GM18868 (cell line): ENCODE data around the gene CCDC30.
"Not testable (repeated sequence)": the region's sequence is repeated elsewhere in the genome, so short reads cannot be mapped to it uniquely, and the experiment has no call there.

ENCODE experiments used
- ATAC-seq: cut with Tn5 transposase; IDR thresholded peaks from one replicate; pipeline ENCODE4 v1.9.1; 2021; ENCODE audit warnings: mild to moderate bottlenecking, moderate library complexity; ENCODE audit not compliant: unreplicated experiment

CCDC30 gene

DNA sequence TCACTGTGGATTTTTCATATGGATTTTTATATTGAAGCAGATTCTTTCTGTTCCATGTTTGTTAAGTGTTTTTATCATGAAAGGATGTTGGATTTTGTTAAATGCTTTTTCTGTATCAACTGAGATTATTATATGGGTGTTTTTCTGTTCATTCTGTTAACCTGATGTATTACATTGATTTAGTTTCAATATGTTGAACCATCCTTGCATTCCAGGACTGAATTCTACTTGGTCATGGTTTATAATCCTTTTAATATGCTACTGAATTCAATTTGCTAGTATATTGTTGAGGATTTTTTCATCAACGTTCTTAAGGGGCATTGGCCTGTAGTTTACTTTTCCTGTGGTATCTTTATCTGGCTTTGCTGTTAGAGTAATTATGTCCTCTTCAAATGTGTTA lies 55.8 kb downstream of the CCDC30 start:
- no peak for ATAC-seq

DNA sequence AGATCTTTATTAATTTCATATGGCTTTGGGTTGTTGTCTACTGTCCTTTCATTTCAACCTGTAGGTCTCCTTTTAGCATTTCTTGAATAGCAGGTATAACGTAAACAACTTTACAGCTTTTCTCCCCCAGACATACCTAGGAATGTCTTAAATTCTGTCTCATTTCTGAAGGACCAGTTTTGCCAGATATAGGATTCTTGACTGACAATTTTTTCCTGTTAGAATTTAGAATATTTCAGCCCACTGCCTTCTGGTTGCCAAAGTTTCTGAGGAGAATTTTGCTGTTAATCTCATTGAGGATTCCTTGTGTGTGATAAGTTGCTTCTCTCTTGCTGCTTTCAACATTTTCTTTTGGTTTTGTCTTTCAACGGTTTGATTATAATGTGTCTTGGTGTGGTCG lies 60.1 kb downstream of the CCDC30 start:
- no peak for ATAC-seq

GRCh38 chr1:42524330-42524729 lies 61.2 kb downstream of the CCDC30 start:
- no peak for ATAC-seq

GRCh38 chr1:42529724-42530181 lies 66.7 kb downstream of the CCDC30 start:
- no peak for ATAC-seq

GRCh38 chr1:42531043-42531442 lies 68.0 kb downstream of the CCDC30 start:
- no peak for ATAC-seq

- no peak for ATAC-seq
These were observed 70.2 kb downstream of the CCDC30 start for GRCh38 chr1:42533101-42533863.

GRCh38 chr1:42541104-42541503 lies 78.0 kb downstream of the CCDC30 start:
- ATAC-seq = no peak

- ATAC-seq = no peak
These were observed 88.1 kb downstream of the CCDC30 start for GRCh38 chr1:42551180-42551579.

GRCh38 chr1:42551590-42551989 lies 88.5 kb downstream of the CCDC30 start:
- ATAC-seq = no peak

DNA sequence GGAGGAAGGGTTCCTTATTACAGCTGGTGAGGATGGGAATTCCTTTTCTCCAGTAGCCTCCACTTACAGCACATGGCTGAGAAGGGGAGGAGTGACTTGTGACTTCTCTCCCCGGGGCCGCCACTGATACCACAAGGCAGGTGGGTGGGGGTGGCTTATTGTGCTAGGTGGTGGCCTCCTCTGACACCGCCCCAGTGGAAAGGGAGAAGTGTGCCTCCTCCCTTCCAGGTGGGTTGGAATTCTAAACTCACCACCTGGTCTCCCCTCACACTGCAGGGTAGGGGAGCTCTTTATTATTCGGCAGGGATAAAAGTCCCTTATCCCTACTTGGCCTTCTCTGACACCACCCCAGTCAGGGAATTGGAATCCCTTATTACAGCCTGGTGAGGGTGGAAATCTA lies 89.5 kb downstream of the CCDC30 start:
- no peak for ATAC-seq

DNA sequence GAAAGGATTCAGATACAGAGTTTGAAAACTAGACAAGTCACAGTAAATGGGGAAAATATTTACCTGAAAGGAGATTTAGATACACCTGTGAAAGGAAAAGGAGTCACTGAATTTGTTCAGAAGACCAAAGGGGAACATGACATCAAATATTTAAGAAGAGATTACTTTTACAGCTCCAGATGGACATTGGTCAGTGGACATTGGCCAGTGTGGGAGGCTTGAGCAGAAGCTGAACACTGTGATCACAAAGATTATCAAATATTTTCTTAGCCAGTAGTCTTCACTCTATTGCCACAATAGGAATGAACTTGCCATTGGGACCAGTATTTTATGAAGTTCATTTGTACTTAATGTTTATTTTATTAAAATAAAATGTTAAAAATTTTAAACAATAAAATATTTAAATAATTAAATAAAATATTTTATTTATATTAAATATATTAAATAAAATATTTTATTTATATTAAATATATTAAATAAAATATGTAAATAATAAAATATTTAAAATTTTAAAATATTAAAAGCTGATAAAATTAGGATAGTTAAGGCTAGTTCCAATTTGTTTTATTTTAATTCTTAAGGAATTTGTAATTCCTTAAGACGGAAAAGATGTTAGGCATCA lies 94.3 kb downstream of the CCDC30 start:
- ATAC-seq = no peak

DNA sequence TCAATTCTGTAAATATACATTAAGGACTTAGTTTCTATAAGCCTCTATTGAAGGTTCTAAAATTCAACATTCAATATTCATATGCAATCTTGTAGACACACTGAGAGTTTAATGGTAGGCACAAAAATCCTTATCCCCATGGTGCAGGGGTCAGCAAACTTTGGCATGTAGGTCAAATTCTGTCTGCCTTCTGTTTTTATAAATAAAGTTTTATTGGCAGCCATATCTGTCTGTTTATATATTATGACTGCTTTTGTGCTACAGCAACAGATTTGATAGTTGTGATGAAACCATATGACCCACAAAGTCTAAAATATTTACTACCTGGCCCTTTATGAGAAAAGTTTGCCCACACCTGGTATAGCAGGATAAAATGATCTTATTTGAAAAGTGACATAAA lies 104.0 kb downstream of the CCDC30 start:
- ATAC-seq = no peak

DNA sequence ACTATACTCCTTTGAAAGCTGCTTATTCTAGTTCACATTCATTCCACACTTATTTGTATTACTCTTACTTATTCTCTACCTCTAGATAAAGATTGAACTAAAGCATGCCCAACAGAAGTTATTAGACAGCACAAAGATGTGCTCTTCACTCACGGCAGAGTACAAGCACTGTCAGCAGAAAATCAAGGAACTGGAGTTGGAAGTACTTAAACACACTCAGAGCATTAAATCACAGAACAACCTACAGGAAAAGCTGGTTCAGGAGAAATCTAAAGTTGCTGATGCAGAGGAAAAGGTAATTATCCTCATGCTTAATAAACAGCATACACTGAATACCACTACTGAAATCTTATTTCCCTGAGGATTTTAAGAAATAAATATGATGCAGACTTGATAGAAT lies 113.8 kb downstream of the CCDC30 start:
- no peak for ATAC-seq

- no peak for ATAC-seq
These were observed 122.9 kb downstream of the CCDC30 start for GRCh38 chr1:42586016-42586415.

DNA sequence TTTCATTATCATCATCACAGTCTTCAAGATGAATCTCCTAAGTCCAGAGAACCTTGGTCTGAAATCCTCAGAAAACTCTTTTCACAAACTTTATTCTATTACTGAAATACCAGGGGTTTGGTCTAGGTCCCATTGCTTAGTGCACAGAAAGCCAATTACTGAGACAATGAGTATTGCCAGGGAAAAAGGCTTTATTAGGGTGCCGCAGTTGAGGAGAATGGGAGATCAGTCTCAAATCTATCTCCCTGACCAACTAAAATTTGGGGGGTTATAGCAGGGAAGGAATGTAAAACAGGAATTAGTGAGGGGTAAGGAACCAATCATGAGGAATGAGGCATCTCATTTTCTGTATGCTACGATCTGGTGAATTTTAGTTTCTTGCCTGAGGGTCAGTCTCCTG lies 124.7 kb downstream of the CCDC30 start:
- ATAC-seq = no peak

GRCh38 chr1:42592811-42593210 lies 129.7 kb downstream of the CCDC30 start:
- no peak for ATAC-seq

DNA sequence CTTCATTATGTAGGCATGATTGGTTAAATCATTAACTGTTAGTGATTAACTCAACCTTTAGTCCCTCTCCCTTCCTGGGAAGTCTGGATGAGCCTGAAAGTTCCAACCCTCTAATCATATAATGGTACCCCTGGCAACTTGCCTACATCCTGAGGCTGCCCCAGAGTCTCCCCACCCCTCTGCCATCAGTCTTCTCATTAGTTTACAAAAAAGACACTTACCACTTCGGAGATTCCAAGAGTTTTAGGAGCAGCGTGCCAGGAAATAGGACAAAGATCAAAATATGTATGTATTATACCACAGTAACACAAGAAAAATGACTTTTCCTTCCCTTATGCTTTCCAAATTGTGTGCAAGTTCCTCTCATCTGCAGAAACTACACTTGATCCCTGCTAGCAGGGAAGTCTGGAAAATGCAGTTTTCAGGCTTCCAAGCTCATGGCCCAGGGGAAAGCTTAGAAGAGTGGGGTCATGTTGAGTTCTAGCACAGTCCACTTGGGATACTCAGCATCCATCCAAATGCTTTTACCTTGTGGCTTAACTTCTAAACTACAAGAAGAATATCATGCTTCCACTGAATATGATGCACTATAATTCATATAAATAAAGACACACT lies 130.5 kb downstream of the CCDC30 start:
- no peak for ATAC-seq

GRCh38 chr1:42601472-42601871 lies 138.4 kb downstream of the CCDC30 start:
- no peak for ATAC-seq

- no peak for ATAC-seq
These were observed 150.7 kb downstream of the CCDC30 start for GRCh38 chr1:42613803-42614131.

DNA sequence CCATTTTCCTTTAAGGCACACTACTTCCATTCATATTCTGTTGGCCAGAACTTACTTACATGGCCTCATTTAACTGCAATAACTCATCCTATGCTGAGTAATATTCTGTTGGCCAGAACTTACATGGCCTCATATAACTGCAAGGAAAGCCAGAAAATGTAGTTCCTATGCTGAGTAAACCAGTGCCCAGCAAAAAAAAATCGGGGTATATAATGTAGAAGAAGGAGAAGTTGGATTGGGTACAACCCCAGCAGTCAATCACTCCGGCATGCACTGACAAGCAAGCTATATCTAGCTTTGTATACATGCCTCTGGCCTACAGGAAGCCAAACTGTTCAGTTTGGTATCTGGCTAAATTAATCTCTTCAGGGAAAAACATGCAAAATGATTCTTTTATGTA lies 155.8 kb downstream of the CCDC30 start:
- ATAC-seq = no peak

DNA sequence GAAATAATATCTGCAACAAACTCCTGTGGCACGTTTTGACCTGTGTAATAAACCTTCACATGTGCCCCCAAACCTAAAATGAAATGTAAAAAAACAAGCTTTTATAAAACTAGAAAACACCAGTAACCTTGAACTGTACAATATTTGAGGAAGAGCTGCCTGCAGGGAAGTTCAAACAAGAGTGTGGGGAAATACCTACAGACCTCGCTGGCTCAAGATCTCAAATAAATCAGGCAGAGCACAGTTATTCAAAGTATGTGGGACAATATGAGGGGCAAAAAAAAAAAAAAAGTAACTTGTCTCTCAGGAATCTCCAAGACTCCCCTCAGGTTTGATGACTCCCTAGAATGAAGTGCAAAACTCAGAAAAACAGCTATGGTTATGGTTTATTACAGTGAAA lies 157.2 kb downstream of the CCDC30 start:
- no peak for ATAC-seq

GRCh38 chr1:42621180-42621579 lies 158.1 kb downstream of the CCDC30 start:
- ATAC-seq = not testable (repeated sequence)
